ENCODE results near the gene ZNF83.

The ZNF83 gene

GRCh38 chr19:52662631-52663030 is 24.5 kb upstream of the ZNF83 start:
- Histone ChIP-seq H3K27me3 (ENCODE audit: insufficient read depth, poor library complexity, severe bottlenecking) (no peaks in the 10 kb centered on the region), H3K27ac (replicated peaks) (no peak overlapping the region), H3K4me3 (replicated peaks; ENCODE audit: insufficient read depth, low read length) (no peak overlapping the region)
- DNase-seq (ENCODE audit: low read depth in 1 of 2, low spot score in 1 of 2), result no peak
- TF ChIP-seq CTCF (IDR thresholded peaks at IDR 0.05; ENCODE audit: insufficient read depth, low read length), result no peak
- no peak for TF ChIP-seq POLR2AphosphoS5 (IDR thresholded peaks at IDR 0.05; ENCODE audit: low read depth)
- no peak for TF ChIP-seq GABPA (IDR thresholded peaks at IDR 0.05; ENCODE audit: low read depth)
- TF ChIP-seq REST (IDR thresholded peaks at IDR 0.05; ENCODE audit: insufficient replicate concordance, low read depth), result no peak
- TF ChIP-seq SPI1 (IDR thresholded peaks at IDR 0.05; ENCODE audit: borderline replicate concordance, low read depth), result no peak

GRCh38 chr19:52660981-52661380 is 22.8 kb upstream of the ZNF83 start:
- TF ChIP-seq POLR2AphosphoS5 (IDR thresholded peaks at IDR 0.05; ENCODE audit: low read depth) (no peak), SPI1 (IDR thresholded peaks at IDR 0.05; ENCODE audit: borderline replicate concordance, low read depth) (no peak), CTCF (IDR thresholded peaks at IDR 0.05; ENCODE audit: insufficient read depth, low read length) (no peak), GABPA (IDR thresholded peaks at IDR 0.05; ENCODE audit: low read depth) (no peak), REST (IDR thresholded peaks at IDR 0.05; ENCODE audit: insufficient replicate concordance, low read depth) (no peak)
- no peak overlapping the region for H3K4me3 ChIP-seq (replicated peaks; ENCODE audit: insufficient read depth, low read length)
- no peak overlapping the region for H3K27ac ChIP-seq (replicated peaks)
- H3K27me3 ChIP-seq (ENCODE audit: insufficient read depth, poor library complexity, severe bottlenecking), result no peaks in the 10 kb centered on the region
- no peak for DNase-seq (ENCODE audit: low read depth in 1 of 2, low spot score in 1 of 2)

GRCh38 chr19:52659013-52659412 is 20.9 kb upstream of the ZNF83 start:
- TF ChIP-seq GABPA (IDR thresholded peaks at IDR 0.05; ENCODE audit: low read depth), result no peak
- no peak for TF ChIP-seq REST (IDR thresholded peaks at IDR 0.05; ENCODE audit: insufficient replicate concordance, low read depth)
- Histone ChIP-seq H3K27me3 (ENCODE audit: insufficient read depth, poor library complexity, severe bottlenecking) (no peaks in the 10 kb centered on the region), H3K4me3 (replicated peaks; ENCODE audit: insufficient read depth, low read length) (no peak overlapping the region), H3K27ac (replicated peaks) (no peak overlapping the region)
- DNase-seq (ENCODE audit: low read depth in 1 of 2, low spot score in 1 of 2), result no peak

- Histone ChIP-seq H3K27ac (replicated peaks) (no peak overlapping the region), H3K27me3 (ENCODE audit: insufficient read depth, poor library complexity, severe bottlenecking) (no peaks in the 10 kb centered on the region), H3K4me3 (replicated peaks; ENCODE audit: insufficient read depth, low read length) (no peak overlapping the region)
- no peak for DNase-seq (ENCODE audit: low read depth in 1 of 2, low spot score in 1 of 2)
- TF ChIP-seq GABPA (IDR thresholded peaks at IDR 0.05; ENCODE audit: low read depth) (no peak), SPI1 (IDR thresholded peaks at IDR 0.05; ENCODE audit: borderline replicate concordance, low read depth) (no peak), CTCF (IDR thresholded peaks at IDR 0.05; ENCODE audit: insufficient read depth, low read length) (no peak), POLR2AphosphoS5 (IDR thresholded peaks at IDR 0.05; ENCODE audit: low read depth) (no peak), REST (IDR thresholded peaks at IDR 0.05; ENCODE audit: insufficient replicate concordance, low read depth) (no peak)
Observed at GRCh38 chr19:52658595-52658994, 20.4 kb upstream of the ZNF83 start.
